Smooth muscle cell (in vitro differentiated cells): ENCODE measurements around the gene TMEM25. TPM values are rescaled to one million over a fixed set of nuclear protein-coding genes. Genes with fewer than 3 reads are reported as not detected.

ENCODE experiments used
- DNase-seq: peaks from one replicate; lab custom pipeline; 2025; ENCODE audit not compliant: unreplicated experiment; lab: John Stamatoyannopoulos, UW
- H2AFZ ChIP-seq: fragments of 200-600 bp; sonication (generic); 2 replicates; pipeline ENCODE4 v1.6.0; 2016; ENCODE audit warnings: antibody characterized with exemption, low read depth, mild to moderate bottlenecking
- H3F3A ChIP-seq: fragments of 200-600 bp; sonication (generic); 2 replicates; pipeline ENCODE4 v1.6.0; 2017; ENCODE audit warnings: antibody characterized with exemption, low read depth
- H3K27ac ChIP-seq: fragments of 200-600 bp; sonication (generic); 2 replicates; pipeline ENCODE4 v1.5.1; 2016; ENCODE audit warnings: low read depth, mild to moderate bottlenecking
- H3K27me3 ChIP-seq: fragments of 200-600 bp; sonication (generic); 2 replicates; pipeline ENCODE4 v1.6.1; 2016; ENCODE audit warnings: low read depth, mild to moderate bottlenecking
- H3K36me3 ChIP-seq: fragments of 200-600 bp; sonication (generic); 2 replicates; pipeline ENCODE4 v1.5.1; 2016; ENCODE audit warnings: low read depth
- H3K4me1 ChIP-seq: fragments of 200-600 bp; sonication (generic); 2 replicates; pipeline ENCODE4 v1.5.1; 2016; ENCODE audit warnings: low read depth
- H3K4me2 ChIP-seq: fragments of 200-600 bp; sonication (generic); 2 replicates; pipeline ENCODE4 v1.6.0; 2016; ENCODE audit warnings: mild to moderate bottlenecking
- H3K4me3 ChIP-seq: fragments of 200-600 bp; sonication (generic); 2 replicates; pipeline ENCODE4 v1.5.1; 2016; ENCODE audit warnings: mild to moderate bottlenecking
- H3K79me2 ChIP-seq: fragments of 200-600 bp; sonication (generic); 2 replicates; pipeline ENCODE4 v1.6.0; 2016; ENCODE audit warnings: low read depth, mild to moderate bottlenecking
- H3K9ac ChIP-seq: fragments of 200-600 bp; sonication (generic); 2 replicates; pipeline ENCODE4 v1.6.0; 2016; ENCODE audit warnings: low read depth
- H3K9me3 ChIP-seq: fragments of 200-600 bp; sonication (generic); replicated peaks from 2 replicates; pipeline ENCODE4 v1.5.1; 2016; ENCODE audit warnings: low read depth
- H4K20me1 ChIP-seq: fragments of 200-600 bp; sonication (generic); 2 replicates; pipeline ENCODE4 v1.6.0; 2016; ENCODE audit warnings: low read depth
- WGBS: methylation state at CpG from one replicate; pipeline ENCODE4 v1.1.7; 2016; ENCODE audit warnings: low lambda C conversion rate; 5-methylcytosine and 5-hydroxymethylcytosine counted together
- polyA plus RNA-seq: library from polyadenylated mRNA; unstranded; fragments of >200 nt; fragmentation: Nextera tagmentation; extraction: Ambion mirVana; gene quantifications from 2 replicates; pipeline ENCODE4 v1.2.1, GENCODE V29; 2016
- total RNA-seq: library from RNA; depleted of rRNA; stranded (reverse); fragments of >200 nt; gene quantifications from 2 replicates; pipeline ENCODE4 v1.2.3, GENCODE V29; 2014
- TF ChIP-seq, protein P1 (sequence below): fragments of 200-600 bp; sonication (generic); IDR thresholded peaks from 2 replicates; pipeline ENCODE4 v1.5.1; 2017; ENCODE audit warnings: borderline replicate concordance, mild to moderate bottlenecking, antibody characterized with exemption; ENCODE audit not compliant: insufficient read depth, poor library complexity, severe bottlenecking

TMEM25 gene
- total and polyA plus RNA-seq, 2 experiments from 2014 or later = 23.9 to 48.1 TPM

DNA sequence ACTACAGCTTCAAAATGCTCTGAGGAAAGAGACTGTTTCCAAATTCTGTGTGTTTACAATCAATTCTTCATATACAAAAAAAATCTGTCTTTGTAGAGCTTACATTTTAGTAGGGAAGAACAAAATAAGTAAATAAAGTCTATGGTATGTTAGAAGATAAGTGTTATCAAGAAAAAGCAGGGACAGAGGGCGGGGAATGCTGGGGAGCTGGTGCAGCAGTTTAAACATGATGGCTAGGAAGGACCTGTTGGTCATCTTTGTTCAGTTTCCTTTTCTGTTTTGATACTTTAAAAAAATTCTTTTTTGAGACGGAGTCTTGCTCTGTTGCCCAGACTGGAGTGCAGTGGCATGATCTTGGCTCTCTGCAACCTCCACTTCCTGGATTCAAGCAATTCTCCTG, 16.1 kb downstream of the TMEM25 start:
- Histone ChIP-seq H3K4me3 (no peak overlapping the region), H3K27ac (no peak overlapping the region), H3K4me2 (no peak overlapping the region), H3K9ac (no peak overlapping the region), H2AFZ (no peak overlapping the region), H4K20me1 (no peaks in the 10 kb centered on the region), H3K27me3 (no peaks in the 10 kb centered on the region), H3F3A (no peaks in the 10 kb centered on the region), H3K9me3 (no peaks in the 10 kb centered on the region), H3K4me1 (no peaks in the 10 kb centered on the region), H3K36me3 (no peaks in the 10 kb centered on the region), H3K79me2 (no peaks in the 10 kb centered on the region)
- TF ChIP-seq, protein P1, sequence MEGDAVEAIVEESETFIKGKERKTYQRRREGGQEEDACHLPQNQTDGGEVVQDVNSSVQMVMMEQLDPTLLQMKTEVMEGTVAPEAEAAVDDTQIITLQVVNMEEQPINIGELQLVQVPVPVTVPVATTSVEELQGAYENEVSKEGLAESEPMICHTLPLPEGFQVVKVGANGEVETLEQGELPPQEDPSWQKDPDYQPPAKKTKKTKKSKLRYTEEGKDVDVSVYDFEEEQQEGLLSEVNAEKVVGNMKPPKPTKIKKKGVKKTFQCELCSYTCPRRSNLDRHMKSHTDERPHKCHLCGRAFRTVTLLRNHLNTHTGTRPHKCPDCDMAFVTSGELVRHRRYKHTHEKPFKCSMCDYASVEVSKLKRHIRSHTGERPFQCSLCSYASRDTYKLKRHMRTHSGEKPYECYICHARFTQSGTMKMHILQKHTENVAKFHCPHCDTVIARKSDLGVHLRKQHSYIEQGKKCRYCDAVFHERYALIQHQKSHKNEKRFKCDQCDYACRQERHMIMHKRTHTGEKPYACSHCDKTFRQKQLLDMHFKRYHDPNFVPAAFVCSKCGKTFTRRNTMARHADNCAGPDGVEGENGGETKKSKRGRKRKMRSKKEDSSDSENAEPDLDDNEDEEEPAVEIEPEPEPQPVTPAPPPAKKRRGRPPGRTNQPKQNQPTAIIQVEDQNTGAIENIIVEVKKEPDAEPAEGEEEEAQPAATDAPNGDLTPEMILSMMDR = no peak
- 98% methylated on average over 2 of the region's 2 CpGs for WGBS
- DNase-seq = no peak

DNA sequence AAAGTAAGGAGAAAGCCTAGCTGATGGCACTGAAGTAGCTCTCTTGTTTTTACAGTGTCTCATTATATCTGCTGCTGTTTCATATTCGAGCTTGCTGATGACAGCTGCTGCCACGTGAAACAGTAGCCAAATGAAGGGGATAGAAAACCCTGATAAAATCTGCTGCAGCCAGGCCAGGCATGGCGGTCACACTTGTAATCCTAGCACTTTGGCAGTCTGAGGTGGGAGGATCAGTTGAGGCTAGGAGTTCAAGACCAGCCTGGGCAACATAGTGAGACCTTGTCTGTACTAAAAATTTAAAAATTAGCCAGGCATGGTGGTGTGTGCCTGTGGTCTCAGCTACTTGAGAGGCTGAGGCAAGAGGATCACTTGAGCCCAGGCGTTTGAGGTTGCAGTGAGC, 21.3 kb downstream of the TMEM25 start:
- H3F3A ChIP-seq = no peaks in the 10 kb centered on the region
- H2AFZ ChIP-seq = no peak overlapping the region
- H3K27me3 ChIP-seq = no peaks in the 10 kb centered on the region
- no peak overlapping the region for H3K27ac ChIP-seq
- H3K36me3 ChIP-seq = peaks cover 6% of the 10 kb centered on the region
- H4K20me1 ChIP-seq = no peaks in the 10 kb centered on the region
- no peak overlapping the region for H3K9ac ChIP-seq
- H3K9me3 ChIP-seq = no peaks in the 10 kb centered on the region
- H3K4me1 ChIP-seq = no peaks in the 10 kb centered on the region
- H3K4me2 ChIP-seq = no peak overlapping the region
- no peaks in the 10 kb centered on the region for H3K79me2 ChIP-seq
- TF ChIP-seq, protein P1 = no peak
- no peak for DNase-seq
- no peak overlapping the region for H3K4me3 ChIP-seq
- WGBS = 77% methylated on average over 4 of the region's 4 CpGs

DNA sequence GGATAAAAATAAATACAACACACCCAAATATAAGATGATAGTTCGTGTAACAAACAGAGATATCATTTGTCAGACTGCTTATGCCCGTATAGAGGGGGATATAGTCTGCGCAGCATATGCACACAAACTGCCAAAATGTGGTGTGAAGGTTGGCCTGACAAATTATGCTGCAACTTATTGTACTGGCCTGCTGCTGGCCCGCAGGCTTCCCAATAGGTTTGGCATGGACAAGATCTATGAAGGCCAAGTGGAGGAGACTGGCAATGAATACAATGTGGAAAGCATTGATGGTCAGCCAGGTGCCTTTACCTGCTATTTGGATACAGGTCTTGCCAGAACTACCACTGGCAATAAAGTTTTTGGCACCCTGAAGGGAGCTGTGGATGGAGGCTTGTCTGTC, 29.8 kb downstream of the TMEM25 start:
- Histone ChIP-seq H2AFZ (no peak overlapping the region), H3K36me3 (no peaks in the 10 kb centered on the region), H3K4me3 (no peak overlapping the region), H3K27me3 (no peaks in the 10 kb centered on the region), H3K9ac (no peak overlapping the region), H3K79me2 (no peaks in the 10 kb centered on the region), H4K20me1 (no peaks in the 10 kb centered on the region), H3K27ac (no peak overlapping the region), H3F3A (no peaks in the 10 kb centered on the region), H3K4me2 (no peak overlapping the region), H3K9me3 (no peaks in the 10 kb centered on the region), H3K4me1 (no peaks in the 10 kb centered on the region)
- WGBS = 95% methylated on average over 4 of the region's 4 CpGs
- TF ChIP-seq, protein P1 = no peak
- no peak for DNase-seq

DNA sequence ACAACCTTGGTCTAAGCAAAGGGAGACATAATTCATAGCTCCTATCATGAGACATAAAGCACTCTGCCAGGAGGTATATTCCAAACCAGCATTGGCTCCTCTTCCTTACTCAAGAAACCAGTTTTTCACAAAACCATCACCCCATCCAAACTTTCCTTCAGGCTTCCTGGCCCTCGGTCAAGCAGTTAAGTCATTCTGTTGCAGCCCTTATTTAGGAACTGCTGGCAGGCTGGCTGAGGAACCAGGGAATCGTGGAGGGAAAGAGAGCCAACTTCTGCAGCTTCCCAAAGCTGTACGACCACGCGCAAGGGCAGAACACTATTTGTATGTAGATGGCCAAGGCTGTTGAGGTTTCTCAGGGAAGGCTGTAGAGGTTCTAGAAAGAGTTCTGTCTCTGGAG, 34.1 kb downstream of the TMEM25 start:
- Histone ChIP-seq H3K79me2 (no peaks in the 10 kb centered on the region), H3F3A (no peaks in the 10 kb centered on the region), H3K4me2 (peak overlapping the region; percentile 94), H3K36me3 (no peaks in the 10 kb centered on the region), H2AFZ (no peak overlapping the region), H3K27ac (no peak overlapping the region), H3K9ac (peak overlapping the region; percentile 95), H4K20me1 (no peaks in the 10 kb centered on the region), H3K27me3 (no peaks in the 10 kb centered on the region), H3K4me3 (no peak overlapping the region), H3K4me1 (no peaks in the 10 kb centered on the region), H3K9me3 (no peaks in the 10 kb centered on the region)
- TF ChIP-seq, protein P1 = no peak
- 88% methylated on average over 5 of the region's 5 CpGs for WGBS
- no peak for DNase-seq
